Measurements from ENCODE around the gene ZNF384.

ZNF384 gene

DNA sequence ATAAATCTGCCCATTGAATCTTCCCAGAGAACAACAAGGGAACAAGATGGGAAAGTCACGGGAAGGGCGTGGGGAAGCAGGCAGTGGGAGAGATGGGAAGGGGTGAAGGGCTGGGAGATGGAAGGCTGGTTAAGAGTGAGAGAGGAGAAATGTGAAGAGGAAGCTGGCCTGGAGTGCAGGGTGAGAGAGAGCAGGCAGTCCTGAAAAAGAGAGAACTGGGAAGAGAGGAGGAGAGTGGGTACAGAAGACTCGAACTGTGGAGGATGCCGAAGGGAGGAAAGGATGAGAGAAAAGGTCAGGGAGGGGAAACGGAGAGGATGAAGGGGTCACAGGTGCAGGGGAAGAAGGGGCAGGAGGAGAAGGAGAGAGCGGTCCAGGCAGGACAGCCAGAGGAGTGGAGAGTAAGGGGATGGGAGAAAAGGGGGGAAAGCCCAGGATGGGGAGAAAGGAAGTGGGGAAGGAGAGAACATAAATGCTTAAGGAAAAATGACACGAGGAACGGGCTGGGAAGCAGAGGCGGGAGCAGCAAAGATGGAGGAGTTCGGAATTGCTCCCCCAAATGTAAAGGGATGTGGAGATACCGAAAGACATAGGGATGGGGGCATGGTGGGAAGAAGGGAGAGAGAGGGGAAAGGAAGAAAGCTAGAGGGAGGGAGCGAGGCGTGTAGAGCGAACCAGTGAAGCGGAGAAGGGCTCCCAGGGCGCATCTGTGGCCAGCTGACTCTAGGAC is 10.2 kb upstream of the ZNF384 start:
- DNase-seq (ENCODE audit: low read depth): no peak

DNA sequence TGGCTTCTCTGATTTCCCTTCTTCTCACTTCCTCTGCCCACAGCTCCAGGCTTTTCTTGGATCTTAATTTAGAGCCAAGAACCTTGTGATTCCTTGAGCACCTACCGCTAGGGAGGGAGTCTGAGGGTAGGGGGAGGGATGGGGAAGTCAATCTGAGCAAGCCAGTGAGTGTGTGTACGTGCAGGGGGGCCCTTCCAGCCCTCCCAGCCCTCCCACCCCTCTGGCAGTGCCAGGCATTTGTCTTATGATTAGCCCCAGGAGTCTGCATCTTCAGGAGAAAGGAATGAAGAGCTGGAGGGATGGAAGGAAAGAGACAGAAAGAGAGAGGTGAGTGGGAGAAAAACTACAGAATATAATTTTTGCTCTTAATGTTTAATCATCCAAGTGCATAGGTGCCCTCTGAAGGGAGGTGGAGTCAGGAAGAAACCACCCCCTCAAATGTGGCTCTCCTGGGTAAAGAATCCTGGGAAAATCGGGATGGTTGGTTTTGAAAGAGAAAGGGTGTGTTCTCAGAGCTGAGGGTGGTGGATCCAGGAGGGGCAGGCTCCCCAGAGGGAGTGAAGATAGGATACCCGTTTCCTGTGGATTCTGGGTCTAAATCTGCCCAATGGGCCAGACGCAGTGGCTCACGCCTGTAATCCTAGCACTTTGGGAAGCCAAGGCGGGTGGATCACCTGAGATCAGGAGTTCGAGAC is 9.3 kb upstream of the ZNF384 start:
- no peak for DNase-seq (ENCODE audit: low read depth)

DNA sequence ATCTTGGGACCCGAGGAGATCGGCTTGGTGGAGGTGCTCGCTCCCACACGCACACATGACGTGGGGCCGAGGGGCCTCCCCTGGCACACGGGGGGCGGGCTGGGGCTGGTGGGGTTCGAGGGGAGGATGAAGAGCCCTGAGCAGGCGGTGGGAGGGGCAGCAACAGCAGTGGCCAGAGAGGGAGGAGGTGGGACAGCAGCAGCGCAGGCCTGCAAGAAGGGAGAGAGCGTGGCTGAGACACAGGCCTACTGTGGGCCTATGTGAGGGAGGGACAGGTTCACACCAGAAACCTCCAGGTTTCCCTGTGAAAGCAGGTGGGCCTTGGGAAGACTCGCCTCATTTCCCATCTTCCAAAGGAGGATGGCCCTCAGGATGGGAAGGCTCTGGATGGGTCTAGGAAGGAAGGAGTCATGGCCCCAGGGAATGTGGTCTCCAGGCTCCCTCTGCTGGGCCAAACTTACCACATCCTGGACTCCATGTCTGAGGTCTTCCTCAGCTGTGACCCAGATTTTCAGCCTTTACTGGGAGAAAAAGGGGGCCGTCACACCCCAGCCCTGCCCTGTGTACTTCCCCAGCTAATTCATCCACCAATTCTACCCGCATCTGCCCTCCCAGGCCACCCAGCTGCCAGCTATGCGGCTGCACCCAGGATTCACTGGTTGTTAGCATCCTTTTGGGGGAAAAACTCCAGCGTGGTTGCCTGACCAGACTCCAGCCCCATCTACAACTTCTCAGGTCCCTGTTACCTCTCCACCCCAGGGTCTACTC is 8.6 kb upstream of the ZNF384 start:
- no peak for DNase-seq (ENCODE audit: low read depth)

DNA sequence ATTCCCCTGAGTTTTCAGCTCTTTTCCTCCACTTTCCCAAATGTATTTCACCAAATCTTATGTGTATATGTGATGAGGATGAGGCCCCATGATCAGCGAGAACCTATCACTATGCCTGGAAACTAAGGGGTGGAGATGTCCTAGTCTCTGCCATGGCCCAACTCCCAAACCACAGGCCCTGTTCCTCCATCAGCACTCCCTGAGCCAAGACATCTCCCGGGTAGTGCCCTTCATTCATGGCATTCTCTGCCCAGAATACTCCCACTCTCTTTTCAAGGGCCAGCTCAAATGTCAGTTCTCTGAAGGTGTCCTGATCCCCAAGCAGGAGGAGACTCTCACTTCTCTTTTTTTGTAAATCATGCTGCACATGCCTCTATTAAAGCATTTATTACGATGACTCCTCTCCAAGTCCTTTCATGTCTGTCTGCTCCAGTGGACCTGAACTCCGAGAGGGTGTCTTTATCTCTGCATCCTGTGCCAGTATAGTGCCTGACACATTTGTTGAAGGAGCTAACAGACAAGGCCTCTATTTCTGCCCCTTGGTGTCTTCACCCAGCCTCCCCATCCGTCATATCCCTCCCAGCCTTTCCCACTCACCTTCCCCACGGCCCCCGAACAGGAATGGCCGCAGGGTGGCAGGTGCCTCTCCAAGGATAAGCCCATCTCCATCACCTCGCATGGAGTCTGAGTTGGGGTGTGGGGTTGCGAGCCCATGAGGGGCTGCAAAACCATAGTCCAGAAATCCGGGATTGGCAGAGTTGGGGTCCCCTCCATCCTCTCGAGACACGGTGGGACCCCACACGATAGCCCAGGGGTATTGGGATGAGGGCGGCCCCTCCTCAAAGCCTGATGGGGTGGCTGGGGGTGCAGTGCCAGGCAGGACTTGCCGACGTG is 7.8 kb upstream of the ZNF384 start:
- DNase-seq (ENCODE audit: low read depth): no peak

DNA sequence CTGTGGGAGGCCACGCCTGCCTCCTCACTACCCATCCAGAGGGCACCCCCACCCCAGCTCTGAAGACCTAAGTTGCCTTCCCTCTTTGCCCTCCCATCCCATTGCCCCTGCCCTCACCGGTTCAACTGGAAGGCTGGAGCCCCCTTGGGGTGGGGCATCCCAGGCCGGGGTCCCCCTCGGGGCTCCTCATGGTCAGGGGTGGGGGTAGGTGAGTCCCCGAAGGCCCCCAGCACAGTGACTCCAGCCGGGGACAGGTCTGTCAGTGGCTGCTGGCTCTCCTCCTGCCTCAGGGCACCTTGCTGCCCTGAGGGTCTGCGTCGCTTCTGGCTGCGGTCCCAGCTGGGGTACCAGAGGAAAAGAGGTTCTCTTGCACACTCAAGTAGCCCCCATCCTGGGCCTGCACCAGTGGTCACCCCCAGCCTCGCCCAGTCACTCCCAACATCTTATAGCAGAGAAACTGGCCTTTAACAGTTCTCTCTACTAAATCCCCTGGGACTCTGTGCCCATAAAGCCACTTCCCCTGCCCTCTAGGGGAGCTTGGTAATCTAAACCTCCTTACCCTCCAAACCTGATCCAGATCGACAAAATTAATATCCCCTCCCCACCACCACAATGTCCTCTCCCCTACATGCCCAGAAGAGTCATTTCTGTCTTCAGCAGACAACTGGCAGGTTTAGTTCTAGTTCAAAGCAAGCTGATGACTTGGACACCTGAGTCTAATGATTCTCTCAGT is 6.3 kb upstream of the ZNF384 start:
- no peak for DNase-seq (ENCODE audit: low read depth)

DNA sequence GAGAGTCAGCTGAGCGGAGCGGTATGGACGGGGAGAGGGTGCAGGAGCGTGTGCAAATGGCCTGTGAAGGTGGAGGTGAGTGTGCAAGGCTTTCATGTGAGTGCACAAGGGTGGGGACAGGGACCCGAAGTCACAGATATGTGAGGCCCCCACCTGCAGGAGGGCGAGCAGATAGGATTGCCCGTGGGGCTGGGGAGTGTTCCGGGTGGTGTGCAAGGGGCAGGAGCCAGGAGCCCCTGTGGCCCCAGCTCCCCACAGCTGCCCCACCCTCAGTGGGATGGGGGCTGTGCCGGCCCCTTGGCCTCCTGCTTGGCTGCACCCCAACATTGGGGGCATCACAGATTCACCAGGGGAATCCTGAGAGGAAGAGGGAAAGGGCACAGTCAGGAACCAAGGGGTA is 5.5 kb upstream of the ZNF384 start:
- DNase-seq (ENCODE audit: low read depth): no peak

DNA sequence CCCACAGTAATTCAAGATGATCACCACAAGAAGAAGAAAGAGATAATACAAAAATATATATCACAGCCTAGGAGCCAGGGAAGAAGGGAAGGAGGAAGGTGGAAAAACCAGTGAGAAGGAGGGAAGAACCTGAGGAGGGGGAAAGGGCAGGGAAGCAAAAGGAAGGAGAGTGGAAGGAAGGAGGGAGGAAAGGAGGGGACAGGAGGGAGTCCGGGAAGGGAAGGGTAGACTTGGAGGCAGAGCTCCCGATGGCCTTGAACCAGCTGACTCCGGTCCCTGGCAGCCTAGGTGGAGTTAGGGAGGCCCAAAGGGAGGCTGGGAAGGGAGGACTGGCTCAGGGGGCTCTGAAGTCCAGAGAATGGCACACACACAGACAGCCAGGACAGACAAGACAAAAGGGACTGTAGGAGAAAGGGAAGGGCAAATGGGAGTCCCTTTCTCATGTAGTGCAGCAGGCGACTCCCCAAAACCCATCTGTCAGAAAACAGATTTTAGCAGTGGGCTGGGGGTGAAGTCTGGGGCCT is 4.7 kb upstream of the ZNF384 start:
- DNase-seq (ENCODE audit: low read depth): no peak

DNA sequence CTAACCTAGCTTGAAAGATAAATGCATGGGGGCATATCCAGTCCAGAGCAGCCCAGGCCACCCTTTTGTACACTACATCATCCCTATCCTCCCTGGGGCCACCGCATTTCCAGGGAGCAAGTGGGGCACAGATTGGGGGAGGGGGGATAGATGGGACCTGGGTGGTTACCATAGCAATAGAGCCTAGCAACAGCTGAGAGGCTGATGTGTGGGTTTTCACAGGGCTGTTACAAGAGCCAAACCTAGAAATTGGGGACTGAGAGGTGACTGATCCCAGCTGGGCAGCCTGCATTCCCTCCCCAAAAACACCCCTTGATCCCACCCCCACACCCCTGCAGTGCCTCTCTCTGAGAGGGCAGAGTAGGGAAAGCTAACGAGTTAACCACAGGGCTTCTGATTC is 3.7 kb upstream of the ZNF384 start:
- no peak for DNase-seq (ENCODE audit: low read depth)

DNA sequence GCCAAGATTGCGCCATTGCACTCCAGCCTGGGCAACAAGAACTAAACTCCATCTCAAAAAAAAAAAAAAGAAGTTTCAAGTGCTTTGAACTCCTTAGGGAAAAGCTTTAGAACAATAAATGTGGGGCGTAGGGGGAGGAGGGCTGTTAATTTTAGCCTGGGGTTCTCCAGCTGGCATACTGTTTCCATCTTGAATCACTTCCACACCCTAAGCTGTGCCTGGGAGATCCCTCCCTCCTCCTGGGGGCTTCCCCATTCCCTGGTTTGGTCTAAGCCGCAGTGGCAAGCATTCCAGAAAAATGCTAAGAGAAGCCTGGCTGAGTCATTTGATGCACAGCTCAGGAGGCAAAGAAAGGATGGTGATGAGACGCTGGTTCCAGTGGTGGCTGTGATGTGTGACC is 2.3 kb upstream of the ZNF384 start:
- DNase-seq (ENCODE audit: low read depth): no peak

DNA sequence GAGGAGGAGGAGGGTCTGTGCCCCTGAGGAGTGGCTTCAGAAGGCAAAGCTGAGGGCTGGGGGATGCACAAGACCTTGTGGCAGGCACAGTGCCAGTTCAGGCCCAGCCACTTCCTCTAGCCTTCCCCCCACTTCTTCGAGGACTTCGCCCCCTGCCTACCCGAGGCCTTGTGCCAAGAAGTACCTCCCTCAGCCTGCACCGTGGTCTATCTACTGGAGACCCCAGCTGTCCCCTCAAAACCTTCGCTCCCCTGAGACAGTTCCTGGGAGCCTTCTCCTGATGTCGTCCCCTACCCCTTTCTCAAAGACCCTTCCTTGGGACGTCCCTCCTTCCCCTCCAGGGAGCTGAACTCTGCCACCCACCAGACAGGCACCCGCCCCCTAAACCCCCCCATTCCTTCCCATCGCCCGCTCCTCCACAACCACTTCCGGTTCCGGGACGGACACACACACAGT is 604 bp downstream of the ZNF384 start:
- no peak for DNase-seq (ENCODE audit: low read depth)

DNA sequence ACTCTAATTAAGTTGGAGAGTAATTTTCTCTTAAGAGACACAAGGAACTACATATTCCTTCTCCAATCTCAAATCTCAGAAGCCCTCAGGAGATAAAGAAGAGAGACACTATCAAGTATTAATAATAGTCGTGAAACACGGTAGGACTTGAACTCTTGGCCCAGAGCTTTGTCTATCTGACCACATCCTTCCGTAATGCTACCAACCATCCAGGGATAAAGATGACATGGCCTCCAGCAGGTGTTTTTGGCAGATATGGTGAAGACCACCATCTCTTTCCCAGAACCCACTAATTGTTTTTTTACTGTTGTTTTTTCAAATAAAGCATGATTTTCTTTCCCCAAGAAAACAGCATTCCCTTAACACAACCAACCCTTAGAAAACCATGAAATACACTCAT is 3.4 kb downstream of the ZNF384 start:
- DNase-seq (ENCODE audit: low read depth): no peak

DNA sequence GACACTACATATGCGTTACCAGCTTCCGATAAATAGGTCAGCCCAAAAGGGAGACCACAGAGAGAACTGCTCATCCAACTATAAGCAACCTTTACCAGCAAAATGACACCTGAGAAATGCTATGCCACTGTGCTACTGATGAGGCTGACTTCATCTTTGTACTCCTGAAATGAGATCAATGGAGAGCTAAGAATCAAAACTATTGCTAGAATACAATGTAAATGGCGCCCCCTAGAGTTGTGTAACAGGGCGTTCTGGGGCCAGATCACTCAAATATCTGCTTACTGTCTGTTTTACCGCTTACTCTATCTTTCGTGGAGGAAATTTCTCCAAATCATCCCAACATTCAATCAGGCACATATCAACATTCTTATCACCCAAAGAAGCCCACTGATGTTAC is 4.6 kb downstream of the ZNF384 start:
- no peak for DNase-seq (ENCODE audit: low read depth)

DNA sequence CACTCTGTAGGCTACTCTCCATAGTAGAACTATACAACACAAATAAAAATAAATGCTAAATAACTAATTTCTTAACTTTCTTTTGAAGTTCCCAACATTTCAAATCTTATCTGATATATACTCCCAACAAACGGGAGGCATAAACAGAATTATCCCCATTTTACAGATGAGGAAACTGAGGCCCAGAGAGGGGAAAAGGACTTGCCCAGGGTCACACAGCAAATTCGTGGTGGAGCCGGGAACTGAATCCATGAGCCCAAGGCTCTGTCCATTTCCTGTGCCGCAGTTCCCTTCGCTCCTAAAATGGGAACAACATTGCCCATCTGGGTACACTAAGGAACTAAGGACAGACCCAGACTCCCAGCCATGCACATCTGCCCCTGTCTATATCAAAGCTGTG is 12.2 kb downstream of the ZNF384 start:
- no peak for DNase-seq (ENCODE audit: low read depth)

DNA sequence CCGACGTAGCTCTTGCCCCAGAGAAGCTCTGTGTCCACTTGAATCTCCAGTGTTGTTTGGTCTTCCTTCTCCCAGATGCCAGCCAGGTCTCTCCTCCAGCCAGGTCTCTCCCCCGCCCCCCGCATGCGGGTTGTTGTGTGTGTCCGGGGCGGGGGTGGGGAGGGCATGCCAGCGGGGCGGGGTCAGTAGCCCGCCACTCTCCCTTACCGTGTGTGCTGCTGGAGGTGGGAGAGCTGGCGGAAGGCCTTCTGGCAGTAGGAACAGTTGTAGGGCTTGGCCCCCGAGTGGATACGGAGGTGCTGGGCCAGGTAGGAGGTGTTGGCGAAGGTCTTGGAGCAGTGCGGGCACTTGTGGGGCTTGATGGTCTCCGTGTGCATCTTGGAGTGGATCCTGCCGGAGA is 17.0 kb downstream of the ZNF384 start:
- DNase-seq (ENCODE audit: low read depth): no peak

DNA sequence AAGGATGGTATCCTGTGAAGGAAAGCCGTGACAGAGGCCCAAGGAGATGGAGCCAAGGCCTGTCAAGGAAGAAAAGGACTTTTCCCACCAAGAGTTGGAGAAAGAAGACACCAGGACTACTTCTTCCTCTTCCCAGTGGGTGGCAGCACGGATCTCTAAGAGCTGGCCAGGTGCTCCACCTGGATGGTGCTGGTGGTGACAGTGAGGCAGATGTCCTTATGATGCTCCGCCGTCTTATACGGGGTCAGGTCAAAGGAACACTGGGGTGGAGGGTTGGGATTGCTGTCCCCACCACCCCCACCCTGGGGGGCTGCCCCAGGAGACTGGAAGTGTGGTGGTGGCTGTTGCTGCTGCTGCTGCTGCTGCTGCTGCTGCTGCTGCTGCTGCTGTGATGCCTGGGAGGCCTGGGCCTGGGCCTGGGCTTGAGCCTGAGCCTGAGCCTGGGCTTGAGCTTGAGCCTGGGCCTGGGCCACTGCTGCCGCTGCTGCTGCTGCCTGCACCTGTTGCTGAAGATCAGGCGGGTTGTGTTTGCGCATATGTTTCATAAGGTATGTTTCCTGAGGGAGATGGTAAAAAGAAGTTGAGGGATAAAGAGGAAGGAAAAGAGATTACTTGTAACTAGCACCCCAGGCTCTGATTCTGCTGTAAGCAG is 21.5 kb downstream of the ZNF384 start:
- no peak for DNase-seq (ENCODE audit: low read depth)

DNA sequence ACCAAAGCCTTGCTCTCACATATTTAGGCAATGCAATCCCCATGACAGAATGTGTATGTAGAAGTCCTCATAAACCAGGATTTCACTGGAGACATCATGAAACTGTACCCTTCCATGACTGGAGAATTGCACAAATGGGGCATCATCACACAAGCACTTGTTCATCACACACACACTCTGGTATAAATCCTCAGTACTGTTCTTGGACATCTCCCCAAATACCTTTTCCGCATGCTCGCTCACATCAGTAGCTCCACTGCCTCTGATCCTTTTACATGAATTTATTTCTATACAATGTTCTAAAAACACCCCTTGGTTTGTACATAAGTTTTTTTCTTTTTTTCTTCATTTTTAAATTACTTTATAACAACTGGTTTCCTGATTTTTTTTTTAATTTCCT is 23.0 kb downstream of the ZNF384 start:
- DNase-seq (ENCODE audit: low read depth): no peak

DNA sequence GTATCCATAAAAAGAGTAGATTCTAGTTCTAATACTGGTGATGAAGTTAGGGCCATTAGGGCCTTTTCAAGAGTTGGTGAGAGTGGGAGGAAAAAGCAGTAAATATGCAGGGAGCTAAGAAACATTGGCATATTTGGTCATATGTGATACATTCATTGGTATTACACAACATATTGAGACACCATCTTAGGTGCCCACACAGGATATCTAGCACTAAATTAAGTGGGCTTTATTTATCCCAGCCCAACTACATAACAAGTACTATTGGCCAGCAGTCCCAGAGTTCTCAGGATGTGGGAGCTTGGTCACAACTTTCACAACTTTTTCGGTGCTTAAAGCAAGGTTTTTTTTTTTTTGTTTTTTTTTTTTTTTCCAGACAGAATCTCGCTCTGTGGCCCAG is 24.3 kb downstream of the ZNF384 start:
- no peak for DNase-seq (ENCODE audit: low read depth)

DNA sequence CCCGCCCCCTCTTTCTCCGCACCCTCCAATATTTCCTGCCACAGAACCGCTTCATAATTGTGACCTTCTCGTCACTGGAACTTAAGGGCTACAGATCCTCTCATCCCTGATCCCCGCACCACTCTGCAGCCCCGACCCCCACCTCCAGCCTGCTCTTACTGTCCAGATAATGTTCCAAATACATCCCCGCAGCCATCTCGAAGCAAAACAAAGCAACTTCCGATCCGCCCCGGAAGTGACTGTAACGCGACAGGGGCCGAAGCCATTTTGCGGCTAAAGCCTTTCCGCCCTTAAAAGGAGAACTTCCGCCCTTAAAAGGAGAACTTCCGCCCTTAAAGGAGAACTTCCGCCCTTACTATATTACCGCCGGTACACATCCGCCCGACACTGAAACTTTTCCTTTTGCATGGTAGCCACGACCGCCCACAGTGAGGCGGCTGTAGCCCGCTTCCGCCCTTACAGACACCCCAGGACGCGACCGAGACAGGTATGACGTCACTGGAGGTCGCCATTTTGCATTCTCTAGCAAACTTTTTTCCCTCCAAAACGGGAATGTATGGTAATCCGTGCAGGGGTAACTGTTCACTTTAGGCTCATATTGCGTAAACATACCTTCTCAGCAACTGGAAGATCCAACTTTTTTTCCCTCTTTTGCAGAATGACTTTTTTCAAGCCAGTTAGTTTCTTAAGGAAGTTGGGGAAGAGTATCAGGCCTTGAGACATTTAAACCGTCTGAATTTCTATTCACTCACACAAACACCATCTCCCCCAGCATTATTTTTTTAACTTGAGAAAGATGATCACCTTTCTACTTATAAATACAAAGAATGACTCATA is 26.1 kb downstream of the ZNF384 start, which contains the start of gene ING4:
TSS of gene ING4 (minus strand) at position 214 of the 837 bp plus-strand sequence. CDS start at position 196, 18 bp downstream.
- peak; percentile 89 for DNase-seq (ENCODE audit: low read depth)

DNA sequence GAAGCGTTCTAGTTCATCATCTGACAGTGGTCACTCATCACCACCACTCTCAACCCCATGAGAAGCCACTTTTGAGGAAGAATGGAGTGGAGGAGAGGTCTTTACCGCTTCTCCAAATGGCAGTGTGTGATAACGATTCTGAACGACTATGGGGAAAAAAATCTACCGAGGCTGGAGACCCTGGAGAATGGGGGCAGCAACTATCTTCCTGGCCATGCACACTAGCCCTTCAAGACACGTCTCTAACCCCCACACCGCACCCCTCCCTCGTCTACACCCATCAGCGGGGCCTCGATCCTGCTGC is 26.6 kb downstream of the ZNF384 start:
- no peak for DNase-seq (ENCODE audit: low read depth)

DNA sequence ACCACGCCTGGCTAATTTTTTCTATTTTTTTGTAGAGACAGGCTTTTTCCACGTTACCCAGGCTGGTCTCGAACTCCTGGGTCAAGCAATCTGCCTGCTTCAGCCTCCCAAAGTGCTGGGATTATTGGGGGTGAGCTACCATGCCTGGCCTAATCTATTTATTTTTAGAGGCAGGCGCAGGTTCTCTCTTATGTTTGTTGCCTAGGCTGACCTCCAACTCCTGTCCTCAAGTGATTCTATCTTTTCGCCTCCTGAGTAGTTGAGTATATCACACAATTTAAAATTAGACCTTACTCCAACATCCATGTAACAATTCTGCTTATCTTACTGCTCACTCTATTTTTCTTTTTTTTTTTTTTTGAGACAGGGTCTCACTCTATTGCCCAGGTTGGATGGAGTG is 35.2 kb downstream of the ZNF384 start:
- no peak for DNase-seq (ENCODE audit: low read depth)

Measured in activated T-cell treated with anti-CD3 and anti-CD28 coated beads for 48 hours (primary cell).